RPMI7951 (cell line): ENCODE data around the gene SUN3. TPM values are rescaled to one million over a fixed set of nuclear protein-coding genes. Genes with fewer than 3 reads are reported as not detected.

Experiments
- DNase-seq: peaks from one replicate; pipeline ENCODE4 v3.0.0-alpha.2; 2012; ENCODE audit warnings: low read depth
- total RNA-seq: library from RNA; depleted of rRNA; stranded (reverse); fragments of >200 nt; shearing (Covaris generic); gene quantifications from 2 replicates; pipeline ENCODE4 v1.2.3, GENCODE V29; 2014

Gene SUN3
- total RNA-seq, 1 experiment from 2014 or later: not detected

- DNase-seq: peak; percentile 92
Measured at GRCh38 chr7:47979145-47979831, 49.6 kb downstream of the SUN3 start, which contains the start of gene HUS1. HUS1 (minus strand) TSS chr7:47979615; CDS start chr7:47979519, 96 bp downstream.

- no peak for DNase-seq
Measured at GRCh38 chr7:47978790-47979144, 50.1 kb downstream of the SUN3 start.

- no peak for DNase-seq
Measured at GRCh38 chr7:47973739-47974138, 55.2 kb downstream of the SUN3 start.

- no peak for DNase-seq
Measured at GRCh38 chr7:47970761-47971160, 58.1 kb downstream of the SUN3 start.

- DNase-seq: peak; percentile 67
Measured at GRCh38 chr7:47968847-47969774, 59.8 kb downstream of the SUN3 start.

- DNase-seq: no peak
Measured at GRCh38 chr7:47967708-47968107, 61.2 kb downstream of the SUN3 start.

- DNase-seq: no peak
Measured at GRCh38 chr7:47967123-47967522, 61.8 kb downstream of the SUN3 start.

GRCh38 chr7:47965456-47965855 lies 63.5 kb downstream of the SUN3 start:
- DNase-seq: no peak

- DNase-seq: no peak
Measured at GRCh38 chr7:47962262-47962661, 66.6 kb downstream of the SUN3 start.

- no peak for DNase-seq
Measured at GRCh38 chr7:47957156-47957555, 71.8 kb downstream of the SUN3 start.

- no peak for DNase-seq
Measured at GRCh38 chr7:47956220-47956619, 72.7 kb downstream of the SUN3 start.

- peak; percentile 96 for DNase-seq
Measured at GRCh38 chr7:47954231-47954911, 74.5 kb downstream of the SUN3 start.

- DNase-seq: peak; percentile 77
Measured at GRCh38 chr7:47953822-47954221, 75.1 kb downstream of the SUN3 start.

GRCh38 chr7:47952224-47952623 lies 76.7 kb downstream of the SUN3 start:
- DNase-seq: no peak

- DNase-seq: no peak
Measured at GRCh38 chr7:47951374-47951773, 77.5 kb downstream of the SUN3 start.

GRCh38 chr7:47950714-47951113 lies 78.2 kb downstream of the SUN3 start:
- peak; percentile 66 for DNase-seq

GRCh38 chr7:47949703-47950102 lies 79.2 kb downstream of the SUN3 start:
- DNase-seq: no peak

- DNase-seq: no peak
Measured at GRCh38 chr7:47948141-47948790, 80.6 kb downstream of the SUN3 start, which contains the start of gene PKD1L1. PKD1L1 (minus strand) TSS chr7:47948466; CDS start chr7:47948440, 26 bp downstream.

GRCh38 chr7:47947355-47947749 lies 81.6 kb downstream of the SUN3 start:
- DNase-seq: no peak

GRCh38 chr7:47946581-47947354 lies 82.1 kb downstream of the SUN3 start:
- no peak for DNase-seq
